Neural cell (in vitro differentiated cells): Measurements from ENCODE around the gene ALDH3B2. TPM values are rescaled to one million over a fixed set of nuclear protein-coding genes. Genes with fewer than 3 reads are reported as not detected.

ENCODE experiments used
- H2AFZ ChIP-seq: fragments of 200-600, 300-800 bp; sonication (generic), shearing (Covaris generic); 2 replicates; pipeline ENCODE4 v1.6.0; 2014; ENCODE audit warnings: low read depth, mild to moderate bottlenecking, antibody characterized with exemption, low read length, moderate library complexity
- H3F3A ChIP-seq: fragments of 200-600 bp; shearing (Covaris generic); 2 replicates; pipeline ENCODE4 v1.6.1; 2016; ENCODE audit warnings: mild to moderate bottlenecking, moderate library complexity, mixed read lengths, antibody characterized with exemption, low read length; ENCODE audit not compliant: insufficient read depth, poor library complexity, severe bottlenecking
- H3K27ac ChIP-seq: fragments of 200-600, 300-800 bp; sonication (generic), shearing (Covaris generic); 2 replicates; pipeline ENCODE4 v1.5.1; 2014; ENCODE audit warnings: mild to moderate bottlenecking, low read length, moderate library complexity
- H3K27me3 ChIP-seq: fragments of 300-800, 200-600 bp; sonication (generic), shearing (Covaris generic); 2 replicates; pipeline ENCODE4 v1.6.0; 2014; ENCODE audit warnings: mild to moderate bottlenecking, low read depth, low read length, moderate library complexity; ENCODE audit not compliant: insufficient read depth
- H3K36me3 ChIP-seq: fragments of 300-800, 200-600 bp; sonication (generic), shearing (Covaris generic); 2 replicates; pipeline ENCODE4 v1.5.1; 2014; ENCODE audit warnings: mild to moderate bottlenecking, antibody characterized with exemption, low read length, moderate library complexity; ENCODE audit not compliant: insufficient read depth
- H3K4me2 ChIP-seq: fragments of 300-800, 200-600 bp; sonication (generic), shearing (Covaris generic); 2 replicates; pipeline ENCODE4 v1.6.0; 2014; ENCODE audit warnings: mild to moderate bottlenecking, low read length
- H3K4me3 ChIP-seq: fragments of 300-800, 200-600 bp; sonication (generic), shearing (Covaris generic); 2 replicates; pipeline ENCODE4 v1.5.1; 2014; ENCODE audit warnings: mild to moderate bottlenecking, low read length, moderate library complexity
- H3K79me2 ChIP-seq: fragments of 200-600 bp; shearing (Covaris generic); replicated peaks from 2 replicates; pipeline ENCODE4 v1.6.0; 2014; ENCODE audit warnings: mild to moderate bottlenecking, low read length, moderate library complexity; ENCODE audit not compliant: insufficient read depth
- H3K9ac ChIP-seq: fragments of 300-800, 200-600 bp; sonication (generic), shearing (Covaris generic); 2 replicates; pipeline ENCODE4 v1.6.1; 2016; ENCODE audit warnings: mild to moderate bottlenecking, low read length, mixed read lengths
- H3K9me2 ChIP-seq: fragments of 200-600 bp; shearing (Covaris generic); 2 replicates; pipeline ENCODE4 v1.6.1; 2016; ENCODE audit warnings: mild to moderate bottlenecking, low read length, mixed read lengths; ENCODE audit not compliant: insufficient read depth
- H3K9me3 ChIP-seq: fragments of 200-600, 300-800 bp; sonication (generic), shearing (Covaris generic); 2 replicates; pipeline ENCODE4 v1.6.1; 2016; ENCODE audit warnings: mild to moderate bottlenecking, mixed run types, low read length, moderate library complexity, mixed read lengths
- H4K20me1 ChIP-seq: fragments of 200-600 bp; shearing (Covaris generic); 2 replicates; pipeline ENCODE4 v1.6.1; 2016; ENCODE audit warnings: mild to moderate bottlenecking, mixed run types; ENCODE audit not compliant: insufficient read depth
- CTCF ChIP-seq: fragments of 450-650 bp; IDR thresholded peaks from 2 replicates; pipeline ENCODE4 v1.5.1; 2014; ENCODE audit warnings: antibody characterized with exemption, mild to moderate bottlenecking, moderate library complexity; ENCODE audit not compliant: poor library complexity, severe bottlenecking
- EP300 ChIP-seq: fragments of 450-650 bp; conservative IDR thresholded peaks from 2 replicates; pipeline ENCODE4 v1.6.1; 2014; ENCODE audit warnings: antibody characterized with exemption, mild to moderate bottlenecking, moderate library complexity; ENCODE audit not compliant: poor library complexity, severe bottlenecking
- EZH2 ChIP-seq: fragments of 200-600, 300-800 bp; shearing (Covaris generic), sonication (generic); IDR thresholded peaks from 2 replicates; pipeline ENCODE4 v1.6.1; 2014; ENCODE audit warnings: antibody characterized with exemption, low read length, borderline replicate concordance, mild to moderate bottlenecking; ENCODE audit not compliant: insufficient read depth, poor library complexity, severe bottlenecking
- MXI1 ChIP-seq: fragments of 450-650 bp; conservative IDR thresholded peaks from 2 replicates; pipeline ENCODE4 v1.6.1; 2014; ENCODE audit warnings: antibody characterized with exemption, mild to moderate bottlenecking; ENCODE audit not compliant: poor library complexity, severe bottlenecking
- POLR2AphosphoS5 ChIP-seq: IDR thresholded peaks from 2 replicates; pipeline ENCODE4 v1.6.1; 2012
- RAD21 ChIP-seq: fragments of 450-650 bp; conservative IDR thresholded peaks from 2 replicates; pipeline ENCODE4 v1.6.1; 2014; ENCODE audit warnings: antibody characterized with exemption, mild to moderate bottlenecking, moderate library complexity
- REST ChIP-seq: IDR thresholded peaks from 2 replicates; pipeline ENCODE4 v1.6.1; 2012; ENCODE audit warnings: borderline replicate concordance
- SMC3 ChIP-seq: fragments of 450-650 bp; conservative IDR thresholded peaks from 2 replicates; pipeline ENCODE4 v1.6.1; 2014; ENCODE audit warnings: antibody characterized with exemption, mild to moderate bottlenecking, moderate library complexity; ENCODE audit not compliant: poor library complexity
- TAF1 ChIP-seq: IDR thresholded peaks from 2 replicates; pipeline ENCODE4 v1.6.1; 2012; ENCODE audit warnings: low read depth
- polyA plus RNA-seq: library from polyadenylated mRNA; depleted of rRNA; stranded (reverse); fragments of >200 nt; gene quantifications from 2 replicates; pipeline ENCODE4 v1.2.3, GENCODE V29; 2014

ALDH3B2 gene
- polyA plus RNA-seq, 1 donor from 2014 or later = not detected

- Histone ChIP-seq H3K27me3 (no peaks in the 10 kb centered on the region), H3K27ac (no peak overlapping the region), H3K4me3 (no peak overlapping the region), H3K9ac (no peak overlapping the region), H2AFZ (no peak overlapping the region), H4K20me1 (no peaks in the 10 kb centered on the region), H3K4me2 (no peak overlapping the region), H3K9me3 (no peaks in the 10 kb centered on the region), H3K9me2 (no peaks in the 10 kb centered on the region), H3K79me2 (no peaks in the 10 kb centered on the region), H3F3A (no peaks in the 10 kb centered on the region), H3K36me3 (no peaks in the 10 kb centered on the region)
- no peak for TF ChIP-seq MXI1
- TF ChIP-seq SMC3 = no peak
- no peak for TF ChIP-seq EP300
- no peak for TF ChIP-seq RAD21
- TF ChIP-seq CTCF = no peak
- TF ChIP-seq REST = no peak
- TF ChIP-seq POLR2AphosphoS5 = no peak
- TF ChIP-seq EZH2 = no peak
- no peak for TF ChIP-seq TAF1
Observed at GRCh38 chr11:67627812-67628624, 46.4 kb downstream of the ALDH3B2 start.

GRCh38 chr11:67627441-67627811 is 47.0 kb downstream of the ALDH3B2 start:
- Histone ChIP-seq H3K4me2 (no peak overlapping the region), H3K27me3 (no peaks in the 10 kb centered on the region), H3K36me3 (no peaks in the 10 kb centered on the region), H3K27ac (no peak overlapping the region), H3K9ac (no peak overlapping the region), H3K9me3 (no peaks in the 10 kb centered on the region), H2AFZ (no peak overlapping the region), H3F3A (no peaks in the 10 kb centered on the region), H3K4me3 (no peak overlapping the region), H3K9me2 (no peaks in the 10 kb centered on the region), H4K20me1 (no peaks in the 10 kb centered on the region), H3K79me2 (no peaks in the 10 kb centered on the region)
- TF ChIP-seq RAD21 (no peak), EZH2 (no peak), CTCF (no peak), EP300 (no peak), POLR2AphosphoS5 (no peak), SMC3 (no peak), MXI1 (no peak), TAF1 (no peak), REST (no peak)
